Measurements from ENCODE around the gene RHEX.
"Not testable (repeated sequence)": the region's sequence is repeated elsewhere in the genome, so short reads cannot be mapped to it uniquely, and the experiment has no call there.

RHEX gene

GRCh38 chr1:206059355-206059915 is 6.5 kb downstream of the RHEX start:
- no peak overlapping the region for H3K4me3 ChIP-seq (replicated peaks; ENCODE audit: low read depth, low read length)
- no peak for TF ChIP-seq CTCF (IDR thresholded peaks at IDR 0.05; ENCODE audit: insufficient read depth, low read length, poor library complexity, severe bottlenecking)
- no peaks in the 10 kb centered on the region for H3K27me3 ChIP-seq (replicated peaks; ENCODE audit: control insufficient read depth, insufficient read depth, low read length)
- H3K36me3 ChIP-seq (ENCODE audit: control insufficient read depth, insufficient read depth, low read length): peaks cover 14% of the 10 kb centered on the region
- no peak for DNase-seq (ENCODE audit: extremely low read depth, insufficient read length)

- DNase-seq (ENCODE audit: extremely low read depth, insufficient read length): no peak
- Histone ChIP-seq H3K27me3 (replicated peaks; ENCODE audit: control insufficient read depth, insufficient read depth, low read length) (no peaks in the 10 kb centered on the region), H3K4me3 (replicated peaks; ENCODE audit: low read depth, low read length) (no peak overlapping the region), H3K36me3 (ENCODE audit: control insufficient read depth, insufficient read depth, low read length) (peaks cover 14% of the 10 kb centered on the region)
- TF ChIP-seq CTCF (IDR thresholded peaks at IDR 0.05; ENCODE audit: insufficient read depth, low read length, poor library complexity, severe bottlenecking): no peak
Observed at GRCh38 chr1:206060844-206061243, 7.9 kb downstream of the RHEX start.

GRCh38 chr1:206062464-206062863 is 9.5 kb downstream of the RHEX start:
- H3K27me3 ChIP-seq (replicated peaks; ENCODE audit: control insufficient read depth, insufficient read depth, low read length): no peaks in the 10 kb centered on the region
- no peak for TF ChIP-seq CTCF (IDR thresholded peaks at IDR 0.05; ENCODE audit: insufficient read depth, low read length, poor library complexity, severe bottlenecking)
- no peak overlapping the region for H3K4me3 ChIP-seq (replicated peaks; ENCODE audit: low read depth, low read length)
- peaks cover 16% of the 10 kb centered on the region for H3K36me3 ChIP-seq (ENCODE audit: control insufficient read depth, insufficient read depth, low read length)
- DNase-seq (ENCODE audit: extremely low read depth, insufficient read length): no peak

- not testable (repeated sequence) for H3K4me3 ChIP-seq (replicated peaks; ENCODE audit: low read depth, low read length); H3K27me3 ChIP-seq (replicated peaks; ENCODE audit: control insufficient read depth, insufficient read depth, low read length); DNase-seq (ENCODE audit: extremely low read depth, insufficient read length)
- peaks cover 18% of the 10 kb centered on the region for H3K36me3 ChIP-seq (ENCODE audit: control insufficient read depth, insufficient read depth, low read length)
Observed at GRCh38 chr1:206064001-206064400, 11.0 kb downstream of the RHEX start.

- not testable (repeated sequence) for H3K4me3 ChIP-seq (replicated peaks; ENCODE audit: low read depth, low read length); DNase-seq (ENCODE audit: extremely low read depth, insufficient read length); H3K27me3 ChIP-seq (replicated peaks; ENCODE audit: control insufficient read depth, insufficient read depth, low read length)
- H3K36me3 ChIP-seq (ENCODE audit: control insufficient read depth, insufficient read depth, low read length): peaks cover 15% of the 10 kb centered on the region
Observed at GRCh38 chr1:206064501-206064900, 11.5 kb downstream of the RHEX start.

- DNase-seq (ENCODE audit: extremely low read depth, insufficient read length): no peak
- Histone ChIP-seq H3K4me3 (replicated peaks; ENCODE audit: low read depth, low read length) (no peak overlapping the region), H3K27me3 (replicated peaks; ENCODE audit: control insufficient read depth, insufficient read depth, low read length) (no peaks in the 10 kb centered on the region), H3K36me3 (ENCODE audit: control insufficient read depth, insufficient read depth, low read length) (peaks cover 11% of the 10 kb centered on the region)
- TF ChIP-seq CTCF (IDR thresholded peaks at IDR 0.05; ENCODE audit: insufficient read depth, low read length, poor library complexity, severe bottlenecking): no peak
Observed at GRCh38 chr1:206065547-206066145, 12.7 kb downstream of the RHEX start.
